MM.1S (cell line): Measurements from ENCODE around the gene FAM110A.

Source experiments
- DNase-seq: peaks from one replicate; pipeline ENCODE4 v3.0.0-alpha.2; 2015
- H2AFZ ChIP-seq: fragments of 300-600 bp; sonication (generic); 2 replicates; pipeline ENCODE4 v1.6.0; 2016; ENCODE audit warnings: antibody characterized with exemption, low read length
- H3F3A ChIP-seq: fragments of 300-600 bp; sonication (generic); 2 replicates; pipeline ENCODE4 v1.6.1; 2016; ENCODE audit warnings: mild to moderate bottlenecking, antibody characterized with exemption, low read length, moderate library complexity, mixed read lengths; ENCODE audit not compliant: insufficient read depth
- H3K27ac ChIP-seq: fragments of 300-600 bp; sonication (generic); 2 replicates; pipeline ENCODE4 v1.5.1; 2016; ENCODE audit warnings: mild to moderate bottlenecking, low read length
- H3K27me3 ChIP-seq: fragments of 300-600 bp; sonication (generic); replicated peaks from 2 replicates; pipeline ENCODE4 v1.6.0; 2016; ENCODE audit warnings: low read length; ENCODE audit not compliant: insufficient read depth
- H3K36me3 ChIP-seq: fragments of 300-600 bp; sonication (generic); replicated peaks from 2 replicates; pipeline ENCODE4 v1.6.1; 2016; ENCODE audit warnings: mild to moderate bottlenecking, low read length, mixed read lengths; ENCODE audit not compliant: insufficient read depth
- H3K4me1 ChIP-seq: fragments of 300-600 bp; sonication (generic); 2 replicates; pipeline ENCODE4 v1.6.1; 2016; ENCODE audit warnings: low read length, mixed read lengths
- H3K4me2 ChIP-seq: fragments of 300-600 bp; sonication (generic); 2 replicates; pipeline ENCODE4 v1.6.0; 2016; ENCODE audit warnings: low read depth, low read length
- H3K4me3 ChIP-seq: fragments of 300-600 bp; sonication (generic); 2 replicates; pipeline ENCODE4 v1.5.1; 2016; ENCODE audit warnings: low read length, mixed read lengths
- H3K79me2 ChIP-seq: fragments of 300-600 bp; sonication (generic); 2 replicates; pipeline ENCODE4 v1.6.1; 2016; ENCODE audit warnings: mixed run types, low read length, mixed read lengths
- H3K9ac ChIP-seq: fragments of 300-600 bp; sonication (generic); 2 replicates; pipeline ENCODE4 v1.6.1; 2016; ENCODE audit warnings: low read length, mixed read lengths
- H3K9me2 ChIP-seq: fragments of 300-600 bp; sonication (generic); replicated peaks from 2 replicates; pipeline ENCODE4 v1.6.1; 2016; ENCODE audit warnings: mild to moderate bottlenecking, low read length, mixed read lengths; ENCODE audit not compliant: insufficient read depth
- H3K9me3 ChIP-seq: fragments of 300-600 bp; sonication (generic); replicated peaks from 2 replicates; pipeline ENCODE4 v1.6.1; 2016; ENCODE audit warnings: mild to moderate bottlenecking, low read length, mixed read lengths; ENCODE audit not compliant: insufficient read depth
- H4K20me1 ChIP-seq: fragments of 300-600 bp; sonication (generic); 2 replicates; pipeline ENCODE4 v1.6.1; 2016; ENCODE audit warnings: mild to moderate bottlenecking, low read length, moderate library complexity, mixed read lengths; ENCODE audit not compliant: insufficient read depth
- CTCF ChIP-seq: fragments of 300-600 bp; sonication (generic); IDR thresholded peaks from 2 replicates; pipeline ENCODE4 v1.5.1; 2016; ENCODE audit warnings: antibody characterized with exemption, low read length, mixed read lengths
- EZH2 ChIP-seq: fragments of 300-600 bp; sonication (generic); optimal IDR thresholded peaks from 2 replicates; pipeline ENCODE3; 2017; ENCODE audit warnings: low read depth, mild to moderate bottlenecking, antibody characterized with exemption, low read length, mixed read lengths
- EZH2phosphoT487 ChIP-seq: fragments of 300-600 bp; sonication (generic); IDR thresholded peaks from 2 replicates; pipeline ENCODE4 v1.6.1; 2018; ENCODE audit warnings: antibody characterized with exemption, low read length

Gene FAM110A

GRCh38 chr20:879626-880025 is 46.1 kb downstream of the FAM110A start:
- no peak overlapping the region for H3K4me2 ChIP-seq
- no peak overlapping the region for H3K4me3 ChIP-seq
- H3K27me3 ChIP-seq, result no peaks in the 10 kb centered on the region
- H3K4me1 ChIP-seq, result no peaks in the 10 kb centered on the region
- no peak overlapping the region for H2AFZ ChIP-seq
- H3K9ac ChIP-seq, result no peak overlapping the region
- H3K27ac ChIP-seq, result no peak overlapping the region
- TF ChIP-seq EZH2 (no peak), CTCF (no peak), EZH2phosphoT487 (no peak)
- H3F3A ChIP-seq, result no peaks in the 10 kb centered on the region
- no peaks in the 10 kb centered on the region for H3K36me3 ChIP-seq
- H4K20me1 ChIP-seq, result no peaks in the 10 kb centered on the region
- H3K9me2 ChIP-seq, result no peaks in the 10 kb centered on the region
- H3K79me2 ChIP-seq, result no peaks in the 10 kb centered on the region
- no peak for DNase-seq
- no peaks in the 10 kb centered on the region for H3K9me3 ChIP-seq

- Histone ChIP-seq H3K9me3 (no peaks in the 10 kb centered on the region), H3K4me1 (no peaks in the 10 kb centered on the region), H3F3A (no peaks in the 10 kb centered on the region), H3K9ac (no peak overlapping the region), H3K4me2 (no peak overlapping the region), H3K9me2 (no peaks in the 10 kb centered on the region), H2AFZ (no peak overlapping the region), H3K79me2 (no peaks in the 10 kb centered on the region), H3K36me3 (no peaks in the 10 kb centered on the region), H3K27ac (no peak overlapping the region), H3K4me3 (no peak overlapping the region), H3K27me3 (no peaks in the 10 kb centered on the region), H4K20me1 (no peaks in the 10 kb centered on the region)
- no peak for DNase-seq
- TF ChIP-seq EZH2phosphoT487 (no peak), EZH2 (no peak), CTCF (no peak)
These were observed 47.7 kb downstream of the FAM110A start for GRCh38 chr20:881051-881782.

- no peaks in the 10 kb centered on the region for H3K27me3 ChIP-seq
- H4K20me1 ChIP-seq, result no peaks in the 10 kb centered on the region
- H3F3A ChIP-seq, result no peaks in the 10 kb centered on the region
- no peak overlapping the region for H3K4me2 ChIP-seq
- TF ChIP-seq CTCF, result no peak
- TF ChIP-seq EZH2, result no peak
- TF ChIP-seq EZH2phosphoT487, result no peak
- no peaks in the 10 kb centered on the region for H3K79me2 ChIP-seq
- H3K4me1 ChIP-seq, result no peaks in the 10 kb centered on the region
- no peak for DNase-seq
- H3K36me3 ChIP-seq, result no peaks in the 10 kb centered on the region
- H3K9me3 ChIP-seq, result no peaks in the 10 kb centered on the region
- H3K9me2 ChIP-seq, result no peaks in the 10 kb centered on the region
- H3K27ac ChIP-seq, result no peak overlapping the region
- no peak overlapping the region for H3K9ac ChIP-seq
- H3K4me3 ChIP-seq, result no peak overlapping the region
- no peak overlapping the region for H2AFZ ChIP-seq
These were observed 48.2 kb downstream of the FAM110A start for GRCh38 chr20:881783-882144.
